Kidney epithelial cell (primary cell): ENCODE measurements around the gene ELF4. TPM values are rescaled to one million over a fixed set of nuclear protein-coding genes. Genes with fewer than 3 reads are reported as not detected.

Source experiments
- DNase-seq: peaks from one replicate; pipeline ENCODE4 v3.0.0-alpha.2; 2010; ENCODE audit warnings: low read depth
- H3K27me3 ChIP-seq: 2 replicates; pipeline ENCODE4 v1.6.0; 2011; ENCODE audit warnings: low read length; ENCODE audit not compliant: control insufficient read depth, insufficient read depth
- H3K36me3 ChIP-seq: 2 replicates; pipeline ENCODE4 v1.5.1; 2011; ENCODE audit warnings: low read length; ENCODE audit not compliant: control insufficient read depth, insufficient read depth
- H3K4me3 ChIP-seq: 2 replicates; pipeline ENCODE4 v1.5.1; 2011; ENCODE audit warnings: low read depth, mild to moderate bottlenecking, control low read depth, low read length
- total RNA-seq: library from RNA; depleted of rRNA; stranded (reverse); fragments of >200 nt; gene quantifications from 2 replicates; pipeline ENCODE4 v1.2.3, GENCODE V29; 2015
- TF ChIP-seq, protein P1 (sequence below): IDR thresholded peaks from 2 replicates; pipeline ENCODE4 v1.5.1; 2011; ENCODE audit warnings: mild to moderate bottlenecking, moderate library complexity, low read length, control low read depth, inconsistent platforms; ENCODE audit not compliant: insufficient read depth, poor library complexity, severe bottlenecking

ELF4 gene
- total RNA-seq, 1 donor from 2014 or later = 26.9 TPM

DNA sequence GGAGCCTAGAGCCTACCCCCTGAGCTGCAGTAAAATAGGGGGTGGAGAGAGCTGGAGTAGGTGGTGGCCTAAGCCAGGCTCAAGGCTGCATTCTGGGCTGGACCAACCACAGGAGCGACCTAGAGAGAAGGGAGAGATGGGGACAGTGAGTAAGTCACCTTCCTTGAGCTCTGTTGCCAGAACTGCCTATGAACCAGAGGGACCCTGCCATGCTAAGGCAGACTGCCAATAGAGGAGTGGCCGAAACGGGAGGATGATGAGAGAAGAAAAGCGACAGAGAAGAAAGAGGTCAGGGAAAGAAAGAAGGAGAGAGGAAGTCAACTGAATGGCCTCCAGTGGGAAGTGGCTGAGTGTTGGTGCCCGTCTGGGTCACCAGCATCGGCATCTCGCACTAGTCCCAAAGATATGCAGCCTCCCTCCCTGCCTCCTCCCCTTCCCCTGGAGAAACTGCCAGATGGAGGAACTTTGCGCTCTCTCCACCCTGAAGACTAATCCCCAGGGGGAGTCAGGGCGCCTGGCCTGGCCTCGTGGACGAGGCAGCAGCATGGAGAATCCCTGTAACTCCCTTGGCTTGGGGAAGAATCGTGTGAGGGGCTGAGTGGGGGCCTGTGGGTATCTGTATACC lies 28.8 kb downstream of the ELF4 start:
- TF ChIP-seq, protein P1, sequence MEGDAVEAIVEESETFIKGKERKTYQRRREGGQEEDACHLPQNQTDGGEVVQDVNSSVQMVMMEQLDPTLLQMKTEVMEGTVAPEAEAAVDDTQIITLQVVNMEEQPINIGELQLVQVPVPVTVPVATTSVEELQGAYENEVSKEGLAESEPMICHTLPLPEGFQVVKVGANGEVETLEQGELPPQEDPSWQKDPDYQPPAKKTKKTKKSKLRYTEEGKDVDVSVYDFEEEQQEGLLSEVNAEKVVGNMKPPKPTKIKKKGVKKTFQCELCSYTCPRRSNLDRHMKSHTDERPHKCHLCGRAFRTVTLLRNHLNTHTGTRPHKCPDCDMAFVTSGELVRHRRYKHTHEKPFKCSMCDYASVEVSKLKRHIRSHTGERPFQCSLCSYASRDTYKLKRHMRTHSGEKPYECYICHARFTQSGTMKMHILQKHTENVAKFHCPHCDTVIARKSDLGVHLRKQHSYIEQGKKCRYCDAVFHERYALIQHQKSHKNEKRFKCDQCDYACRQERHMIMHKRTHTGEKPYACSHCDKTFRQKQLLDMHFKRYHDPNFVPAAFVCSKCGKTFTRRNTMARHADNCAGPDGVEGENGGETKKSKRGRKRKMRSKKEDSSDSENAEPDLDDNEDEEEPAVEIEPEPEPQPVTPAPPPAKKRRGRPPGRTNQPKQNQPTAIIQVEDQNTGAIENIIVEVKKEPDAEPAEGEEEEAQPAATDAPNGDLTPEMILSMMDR = no peak
- Histone ChIP-seq H3K36me3 (peaks cover 2% of the 10 kb centered on the region), H3K27me3 (no peaks in the 10 kb centered on the region), H3K4me3 (no peak overlapping the region)
- no peak for DNase-seq

DNA sequence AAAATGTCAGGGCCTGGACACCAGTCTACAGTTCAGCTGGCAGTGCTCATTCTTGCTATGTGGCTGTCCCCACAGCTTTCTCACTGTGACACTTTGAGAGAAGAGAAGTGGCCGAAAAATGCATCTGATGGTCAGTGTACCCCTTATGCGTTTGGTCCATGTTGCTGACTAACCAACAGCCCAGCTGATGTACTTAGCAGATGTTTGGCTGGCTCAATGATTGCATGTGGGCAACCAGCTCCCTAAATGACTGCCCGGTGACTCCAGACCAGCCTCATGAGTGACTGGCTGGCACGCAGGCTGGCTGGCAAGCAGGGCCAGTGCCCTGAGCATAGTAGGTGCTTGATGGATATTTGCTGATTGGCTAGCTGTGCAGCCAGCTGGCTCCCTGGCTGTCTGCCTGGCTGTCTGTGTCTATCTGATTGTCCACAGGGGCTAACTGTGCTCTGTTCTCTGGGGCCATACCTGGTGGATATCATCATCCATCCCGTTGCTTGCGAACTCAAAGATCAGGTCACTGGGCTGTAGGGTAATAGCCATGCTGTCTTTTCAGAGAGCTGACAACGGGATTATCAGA lies 29.4 kb downstream of the ELF4 start:
- H3K27me3 ChIP-seq = no peaks in the 10 kb centered on the region
- H3K4me3 ChIP-seq = no peak overlapping the region
- TF ChIP-seq, protein P1 = no peak
- DNase-seq = no peak
- H3K36me3 ChIP-seq = peaks cover 2% of the 10 kb centered on the region

DNA sequence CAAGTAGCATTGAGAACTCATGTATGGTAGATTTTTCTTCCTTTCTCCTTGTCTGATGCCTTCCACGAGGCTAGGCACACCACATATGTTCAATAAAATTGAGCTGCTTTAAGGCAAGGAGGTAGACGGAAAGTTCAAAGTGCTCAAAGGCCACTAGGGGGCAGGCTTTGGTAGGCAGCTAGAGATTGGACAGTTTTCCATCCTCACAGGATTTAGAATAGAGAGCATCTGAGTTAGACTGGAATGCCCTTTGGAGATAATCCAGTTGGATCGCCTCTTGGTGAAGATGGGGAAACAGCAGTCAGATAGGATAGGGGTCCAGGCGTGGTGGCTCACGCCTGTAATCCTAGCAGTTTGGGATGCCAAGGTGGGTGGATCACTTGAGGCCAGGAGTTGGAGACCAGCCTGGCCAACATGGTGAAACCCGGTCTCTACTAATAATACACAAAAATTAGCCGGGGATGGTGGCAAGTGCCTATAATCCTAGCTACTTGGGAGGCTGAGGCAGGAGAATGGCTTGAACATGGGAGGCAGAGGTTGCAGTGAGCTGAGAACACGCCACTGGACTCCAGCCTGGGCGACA lies 30.4 kb downstream of the ELF4 start:
- peak; percentile 9 for DNase-seq
- Histone ChIP-seq H3K36me3 (peaks cover 2% of the 10 kb centered on the region), H3K4me3 (no peak overlapping the region), H3K27me3 (no peaks in the 10 kb centered on the region)
- TF ChIP-seq, protein P1 = peak; percentile 61

DNA sequence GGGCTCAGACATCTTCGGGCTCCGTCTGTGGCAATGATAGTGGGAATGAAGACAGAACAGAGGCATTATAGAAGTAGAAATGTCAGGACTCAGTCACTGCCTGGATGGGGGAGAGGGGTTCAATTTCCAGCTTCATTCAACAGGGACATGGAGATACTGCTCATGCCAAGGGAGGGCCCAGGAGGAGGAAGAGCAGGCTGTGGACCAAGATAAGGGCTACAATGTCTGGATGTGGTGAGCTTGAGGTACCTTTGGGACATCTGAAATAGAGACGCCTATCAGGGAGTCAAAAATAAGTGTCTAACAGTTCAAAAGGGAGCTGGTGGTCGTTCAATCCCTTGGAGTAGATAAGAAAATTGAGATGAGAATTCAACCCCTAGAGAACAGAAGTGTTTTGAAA lies 34.5 kb downstream of the ELF4 start:
- no peak for DNase-seq
- no peak overlapping the region for H3K4me3 ChIP-seq
- H3K27me3 ChIP-seq = no peaks in the 10 kb centered on the region

DNA sequence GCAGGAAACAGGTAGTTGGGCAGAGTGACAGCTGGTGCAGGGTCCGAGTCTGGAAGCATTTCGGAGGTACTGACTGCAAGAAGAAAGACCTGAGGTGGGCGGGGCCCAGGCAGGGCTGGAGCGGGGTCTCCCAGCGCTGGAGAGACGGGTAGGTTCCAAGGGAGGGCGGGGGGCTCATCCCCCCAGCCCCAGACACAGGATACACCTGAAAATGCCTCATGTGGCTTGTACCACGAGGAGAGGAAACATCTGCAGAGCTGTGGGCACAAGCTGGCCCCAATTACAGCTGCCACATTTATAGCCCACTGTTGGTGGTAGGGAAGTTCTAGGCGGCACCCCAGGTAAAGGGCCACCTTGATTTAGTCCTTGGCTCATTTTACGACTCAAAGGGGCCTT lies 38.0 kb downstream of the ELF4 start:
- Histone ChIP-seq H3K36me3 (no peaks in the 10 kb centered on the region), H3K4me3 (no peak overlapping the region), H3K27me3 (no peaks in the 10 kb centered on the region)
- no peak for DNase-seq
- TF ChIP-seq, protein P1 = no peak

More for the DNA sequence above, 34.5 kb downstream of the ELF4 start:
- H3K36me3 ChIP-seq = no peaks in the 10 kb centered on the region
- TF ChIP-seq, protein P1 = no peak
